Sigmoid colon (tissue), 4 donors: ENCODE measurements around the gene TMEM219.

Experiments used
- CTCF ChIP-seq, 4 experiments: fragments of 450-650 bp in 3 of 4; fragments of 200-600 bp in 1 of 4; IDR thresholded peaks; one replicate each; pipeline ENCODE4 v1.5.1; 2016 to 2019; ENCODE audit warnings: antibody characterized with exemption in 4 of 4, mild to moderate bottlenecking in 3 of 4, moderate library complexity in 2 of 4
- EP300 ChIP-seq, 4 donors: sonication (generic); formaldehyde crosslinking; IDR thresholded peaks; one replicate each; pipeline ENCODE4 v1.6.1; 2017; ENCODE audit warnings: antibody characterized with exemption in 4 of 4
- POLR2A ChIP-seq, 2 donors: fragments of 450-650 bp; IDR thresholded peaks; one replicate each; pipeline ENCODE4 v1.6.1; 2016; ENCODE audit warnings: antibody characterized with exemption in 2 of 2, mild to moderate bottlenecking in 2 of 2, moderate library complexity in 2 of 2
- POLR2AphosphoS5 ChIP-seq, 4 donors: sonication (generic); formaldehyde crosslinking; IDR thresholded peaks; one replicate each; pipeline ENCODE4 v1.6.1; 2017; ENCODE audit warnings: antibody characterized with exemption in 4 of 4

- no peak for TF ChIP-seq CTCF (IDR thresholded peaks at IDR 0.05)
- TF ChIP-seq POLR2A (IDR thresholded peaks at IDR 0.05): no peak
- TF ChIP-seq EP300 (IDR thresholded peaks at IDR 0.05): no peak
- no peak for TF ChIP-seq POLR2AphosphoS5 (IDR thresholded peaks at IDR 0.05)
Observed at GRCh38 chr16:30010844-30011713, 49.2 kb downstream of the TMEM219 start, which contains the start of gene DOC2A.
